Lower leg skin (tissue), 4 donors: Measurements from ENCODE around the gene RLN2. TPM values are rescaled to one million over a fixed set of nuclear protein-coding genes. Genes with fewer than 3 reads are reported as not detected.

Experiments
- DNase-seq, 2 donors: peaks; one replicate each; pipeline ENCODE4 v3.0.0-alpha.2; 2019; ENCODE audit warnings: low spot score in 2 of 2
- H3K4me3 ChIP-seq: fragments of 200-600 bp; sonication (generic); 2 replicates; pipeline ENCODE4 v1.5.1; 2017; ENCODE audit warnings: mild to moderate bottlenecking, low read depth; ENCODE audit not compliant: poor library complexity, severe bottlenecking
- POLR2A ChIP-seq, 2 donors: fragments of 450-650 bp; IDR thresholded peaks; one replicate each; pipeline ENCODE4 v1.6.1; 2016 to 2017; ENCODE audit warnings: antibody characterized with exemption in 2 of 2, mild to moderate bottlenecking in 1 of 2, moderate library complexity in 1 of 2
- WGBS, 2 donors: methylation state at CpG; one replicate each; pipeline ENCODE4 v1.1.5; 2018; 5-methylcytosine and 5-hydroxymethylcytosine counted together
- intact Hi-C: fragments of 100-400 bp; cut with DNase I; formaldehyde crosslinking; loops from one replicate; pipeline ENCODE4 v1.15.0; 2023; ENCODE audit warnings: low total_unique reads
- total RNA-seq, 4 donors: library from RNA; depleted of rRNA; stranded (reverse); fragments of >200 nt; gene quantifications; one replicate each; pipeline ENCODE4 v1.1.0, GENCODE V29; 2016
- TF ChIP-seq, protein P1 (sequence below), 3 donors: fragments of 450-650 bp; IDR thresholded peaks; one replicate each; pipeline ENCODE4 v1.5.1; 2016; ENCODE audit warnings: antibody characterized with exemption in 3 of 3, mild to moderate bottlenecking in 3 of 3, moderate library complexity in 2 of 3

The RLN2 gene
- total RNA-seq, 4 donors from 2014 or later: not detected

DNA sequence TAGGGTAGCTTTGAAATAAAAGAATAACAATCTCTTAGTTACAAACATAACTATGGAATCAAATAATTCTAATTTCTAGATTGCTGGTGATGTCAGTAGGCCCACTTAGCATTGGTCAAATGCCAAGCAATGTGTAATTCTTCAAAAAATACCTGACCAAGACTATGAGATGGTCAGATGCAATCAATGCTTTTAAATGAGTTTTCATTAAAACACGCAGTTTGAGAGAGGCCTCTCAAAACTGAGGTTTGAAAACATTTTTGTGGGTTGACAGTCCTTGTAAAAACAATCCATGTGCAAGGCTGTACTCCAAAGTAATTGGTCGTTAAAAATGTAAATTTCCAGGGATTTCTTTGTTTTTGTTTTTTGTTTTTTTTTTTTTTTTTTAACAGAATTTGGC, 1.2 kb upstream of the RLN2 start:
- DNase-seq: no peak
- TF ChIP-seq, protein P1, sequence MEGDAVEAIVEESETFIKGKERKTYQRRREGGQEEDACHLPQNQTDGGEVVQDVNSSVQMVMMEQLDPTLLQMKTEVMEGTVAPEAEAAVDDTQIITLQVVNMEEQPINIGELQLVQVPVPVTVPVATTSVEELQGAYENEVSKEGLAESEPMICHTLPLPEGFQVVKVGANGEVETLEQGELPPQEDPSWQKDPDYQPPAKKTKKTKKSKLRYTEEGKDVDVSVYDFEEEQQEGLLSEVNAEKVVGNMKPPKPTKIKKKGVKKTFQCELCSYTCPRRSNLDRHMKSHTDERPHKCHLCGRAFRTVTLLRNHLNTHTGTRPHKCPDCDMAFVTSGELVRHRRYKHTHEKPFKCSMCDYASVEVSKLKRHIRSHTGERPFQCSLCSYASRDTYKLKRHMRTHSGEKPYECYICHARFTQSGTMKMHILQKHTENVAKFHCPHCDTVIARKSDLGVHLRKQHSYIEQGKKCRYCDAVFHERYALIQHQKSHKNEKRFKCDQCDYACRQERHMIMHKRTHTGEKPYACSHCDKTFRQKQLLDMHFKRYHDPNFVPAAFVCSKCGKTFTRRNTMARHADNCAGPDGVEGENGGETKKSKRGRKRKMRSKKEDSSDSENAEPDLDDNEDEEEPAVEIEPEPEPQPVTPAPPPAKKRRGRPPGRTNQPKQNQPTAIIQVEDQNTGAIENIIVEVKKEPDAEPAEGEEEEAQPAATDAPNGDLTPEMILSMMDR (IDR thresholded peaks at IDR 0.05): no peak
- no peak for TF ChIP-seq POLR2A (IDR thresholded peaks at IDR 0.05)
- no peak overlapping the region for H3K4me3 ChIP-seq
- 80 to 85% methylated on average over 2 of the region's 2 CpGs for WGBS, 2 donors
- intact Hi-C loops: no loop called here

DNA sequence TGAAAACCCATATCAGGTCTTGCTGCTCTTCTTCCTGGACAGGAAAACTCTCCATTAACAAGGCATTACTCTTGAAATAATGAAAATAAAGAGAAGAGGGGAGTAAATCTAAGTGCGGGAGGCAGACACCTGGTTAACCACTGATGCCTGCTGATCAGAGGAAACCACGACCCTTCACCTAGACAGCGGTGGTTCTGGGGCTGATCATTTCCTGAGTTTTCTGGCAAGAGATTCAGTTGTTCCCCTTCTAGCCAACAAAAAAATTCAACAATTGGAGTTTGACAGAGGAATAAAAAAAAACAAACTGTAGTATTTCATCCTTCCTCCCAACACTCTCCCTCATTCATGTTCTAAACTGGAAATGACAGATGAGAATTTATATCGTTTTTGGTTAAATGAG, 3.0 kb downstream of the RLN2 start:
- intact Hi-C loops: no loop called here
- WGBS, 2 donors: 63 to 66% methylated on average over 4 of the region's 4 CpGs

DNA sequence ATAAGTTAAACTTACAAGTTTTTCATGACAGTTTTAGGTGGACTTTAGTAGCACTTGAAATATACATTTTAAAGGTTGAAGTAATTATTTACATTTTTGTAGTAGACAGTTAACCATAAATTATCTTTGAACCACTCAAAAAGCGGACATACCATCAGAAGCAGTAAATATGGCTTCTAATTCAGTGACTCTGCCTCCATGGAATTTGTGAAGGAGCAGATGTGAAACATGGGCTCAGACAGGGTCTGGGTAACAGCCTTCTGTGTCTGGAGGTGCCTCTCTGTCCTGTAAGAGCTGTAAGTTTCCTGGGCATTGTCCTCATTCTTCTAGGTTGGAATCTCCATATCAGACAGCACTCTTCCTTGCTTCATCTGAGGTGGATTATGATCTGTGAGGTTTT, 12.4 kb downstream of the RLN2 start:
- TF ChIP-seq, protein P1 (IDR thresholded peaks at IDR 0.05): no peak
- TF ChIP-seq POLR2A (IDR thresholded peaks at IDR 0.05): no peak
- intact Hi-C loops: no loop called here
- no peak overlapping the region for H3K4me3 ChIP-seq
- DNase-seq: no peak
- WGBS, 2 donors: 78 to 88% methylated on average over 1 of the region's 1 CpG

More for the DNA sequence above, 3.0 kb downstream of the RLN2 start:
- no peak overlapping the region for H3K4me3 ChIP-seq
- no peak for DNase-seq
- TF ChIP-seq, protein P1 (IDR thresholded peaks at IDR 0.05): no peak
- no peak for TF ChIP-seq POLR2A (IDR thresholded peaks at IDR 0.05)

DNA sequence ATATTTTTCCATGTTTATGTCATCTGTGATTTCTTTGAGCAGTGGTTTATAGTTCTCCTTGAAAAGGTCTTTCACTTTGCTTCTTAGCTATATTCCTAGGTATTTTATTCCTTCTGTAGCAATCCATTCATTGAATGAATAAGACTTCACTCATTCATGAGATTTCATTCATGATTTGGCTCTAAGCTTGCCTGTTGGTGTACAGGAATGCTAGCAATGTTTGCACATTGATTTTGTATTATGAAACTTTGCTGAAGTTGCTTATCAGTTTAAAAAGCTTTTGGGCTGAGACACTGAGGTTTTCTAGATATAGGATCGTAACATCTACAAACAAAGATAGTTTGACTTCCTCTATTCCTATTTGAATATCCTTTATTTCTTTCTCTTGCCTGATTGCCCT, 15.9 kb downstream of the RLN2 start:
- no peak for DNase-seq
- no peak overlapping the region for H3K4me3 ChIP-seq
- intact Hi-C loops: no loop called here
- WGBS, 2 donors: 0 to 80% methylated on average over 1 of the region's 1 CpG
- TF ChIP-seq, protein P1 (IDR thresholded peaks at IDR 0.05): no peak
- TF ChIP-seq POLR2A (IDR thresholded peaks at IDR 0.05): no peak

DNA sequence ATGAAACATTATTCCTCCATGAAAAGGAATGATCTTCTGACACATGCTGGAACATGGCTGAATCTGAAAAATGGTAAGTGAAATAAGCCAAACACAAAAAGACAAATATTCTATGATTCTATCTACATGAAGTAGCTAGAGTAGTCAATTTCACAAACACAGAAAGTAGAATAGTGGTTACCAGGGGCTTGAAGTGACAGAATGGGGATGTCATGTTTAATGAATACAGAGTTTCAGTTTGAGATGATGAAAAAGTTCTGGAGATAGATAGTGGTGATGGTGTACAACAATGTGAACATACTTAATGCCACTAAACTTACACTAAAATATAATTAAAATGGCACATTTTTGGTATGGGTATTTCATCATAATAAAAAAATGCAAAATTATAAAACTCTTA, 18.3 kb downstream of the RLN2 start:
- intact Hi-C loops: no loop called here
- DNase-seq: no peak
- TF ChIP-seq POLR2A (IDR thresholded peaks at IDR 0.05): no peak
- TF ChIP-seq, protein P1 (IDR thresholded peaks at IDR 0.05): no peak
- H3K4me3 ChIP-seq: no peak overlapping the region

DNA sequence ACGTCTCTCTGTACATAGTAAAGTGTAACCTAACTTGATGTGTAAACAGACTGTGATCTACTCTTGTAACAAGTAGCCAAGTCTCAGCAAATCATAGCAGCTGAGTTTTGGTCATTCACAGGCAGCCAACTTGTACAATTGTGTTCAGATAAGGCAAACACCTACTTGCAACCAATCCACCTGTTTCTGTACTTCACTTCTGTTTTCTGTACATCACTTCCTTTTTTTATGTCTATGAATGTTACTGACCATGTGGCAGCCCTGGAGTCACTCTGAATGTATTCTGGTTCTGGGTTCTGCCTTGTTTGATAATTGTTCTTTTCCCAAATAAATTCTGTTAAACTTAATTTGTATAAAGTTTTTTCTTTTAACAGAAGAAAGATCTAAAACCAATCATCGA, 26.0 kb downstream of the RLN2 start:
- no peak for DNase-seq
- intact Hi-C loops: no loop called here
- H3K4me3 ChIP-seq: no peak overlapping the region
- no peak for TF ChIP-seq POLR2A (IDR thresholded peaks at IDR 0.05)
- TF ChIP-seq, protein P1 (IDR thresholded peaks at IDR 0.05): no peak
- WGBS, 2 donors: 62 to 70% methylated on average over 2 of the region's 2 CpGs
